ENCODE results near the gene STXBP1.

GRCh38 chr9:127741831-127742434 is 129.9 kb downstream of the STXBP1 start:
- TF ChIP-seq POLR2A (IDR thresholded peaks at IDR 0.05; ENCODE audit: low read depth, low read length), result no peak
- TF ChIP-seq TAF1 (IDR thresholded peaks at IDR 0.05; ENCODE audit: borderline replicate concordance, low read depth, low read length), result no peak
